DND-41 (cell line): ENCODE results near the gene VDAC2.
A peak's percentile ranks its signal among the peaks of the same experiment; 100 is the strongest.
"Not testable (repeated sequence)": the region's sequence is repeated elsewhere in the genome, so short reads cannot be mapped to it uniquely, and the experiment has no call there.

ENCODE experiments used
- ATAC-seq: fragments of 200-7000 bp; cut with Tn5 transposase; 3 replicates; pipeline ENCODE4 v1.9.1; 2021; ENCODE audit warnings: low read depth; ENCODE audit not compliant: insufficient read depth
- DNase-seq: peaks from one replicate; pipeline ENCODE4 v3.0.0-alpha.2; 2020
- H2AFZ ChIP-seq: 2 replicates; pipeline ENCODE4 v1.6.0; 2012; ENCODE audit warnings: low read depth, low read length
- H3K27ac ChIP-seq: 2 replicates; pipeline ENCODE4 v1.5.1; 2012; ENCODE audit warnings: low read length, inconsistent platforms
- H3K27me3 ChIP-seq: fragments of 200-600 bp; sonication (generic); 2 replicates; pipeline ENCODE4 v1.6.0; 2012; ENCODE audit warnings: low read length, mild to moderate bottlenecking, inconsistent platforms; ENCODE audit not compliant: insufficient read depth, poor library complexity
- H3K36me3 ChIP-seq: 2 replicates; pipeline ENCODE4 v1.5.1; 2012; ENCODE audit warnings: low read length, inconsistent platforms; ENCODE audit not compliant: insufficient read depth
- H3K4me1 ChIP-seq: 2 replicates; pipeline ENCODE4 v1.5.1; 2012; ENCODE audit warnings: mild to moderate bottlenecking, low read length; ENCODE audit not compliant: insufficient read depth
- H3K4me2 ChIP-seq: 2 replicates; pipeline ENCODE4 v1.6.0; 2012; ENCODE audit warnings: mild to moderate bottlenecking, moderate library complexity, low read length, inconsistent platforms; ENCODE audit not compliant: insufficient read depth
- H3K4me3 ChIP-seq, 2 experiments: fragments of 200-600 bp in 1 of 2; shearing (Covaris generic) in 1 of 2; 2 replicates each; pipeline ENCODE4 v1.5.1; 2012 to 2016; ENCODE audit warnings: inconsistent platforms in 2 of 2, low read length in 2 of 2, mild to moderate bottlenecking in 2 of 2, low read depth in 1 of 2, moderate library complexity in 1 of 2
- H3K79me2 ChIP-seq: 2 replicates; pipeline ENCODE4 v1.6.0; 2012; ENCODE audit warnings: low read length, inconsistent platforms; ENCODE audit not compliant: insufficient read depth
- H3K9ac ChIP-seq: 2 replicates; pipeline ENCODE4 v1.6.0; 2012; ENCODE audit warnings: low read depth, mild to moderate bottlenecking, inconsistent platforms, low read length, moderate library complexity
- H3K9me3 ChIP-seq: 2 replicates; pipeline ENCODE4 v1.5.1; 2012; ENCODE audit warnings: low read length, moderate library complexity, mild to moderate bottlenecking, inconsistent platforms; ENCODE audit not compliant: insufficient read depth, severe bottlenecking
- H4K20me1 ChIP-seq: 2 replicates; pipeline ENCODE4 v1.6.0; 2012; ENCODE audit warnings: low read length; ENCODE audit not compliant: insufficient read depth
- EZH2 ChIP-seq: IDR thresholded peaks from 3 replicates; pipeline ENCODE4 v1.6.1; 2012; ENCODE audit warnings: borderline replicate concordance, low read depth, mild to moderate bottlenecking, moderate library complexity, low read length, inconsistent platforms; ENCODE audit not compliant: severe bottlenecking
- TF ChIP-seq, protein P1 (sequence below): IDR thresholded peaks from 2 replicates; pipeline ENCODE4 v1.5.1; 2012; ENCODE audit warnings: borderline replicate concordance, low read length, moderate library complexity, mild to moderate bottlenecking; ENCODE audit not compliant: poor library complexity, severe bottlenecking; ENCODE audit errors: extremely low read depth

VDAC2 gene

DNA sequence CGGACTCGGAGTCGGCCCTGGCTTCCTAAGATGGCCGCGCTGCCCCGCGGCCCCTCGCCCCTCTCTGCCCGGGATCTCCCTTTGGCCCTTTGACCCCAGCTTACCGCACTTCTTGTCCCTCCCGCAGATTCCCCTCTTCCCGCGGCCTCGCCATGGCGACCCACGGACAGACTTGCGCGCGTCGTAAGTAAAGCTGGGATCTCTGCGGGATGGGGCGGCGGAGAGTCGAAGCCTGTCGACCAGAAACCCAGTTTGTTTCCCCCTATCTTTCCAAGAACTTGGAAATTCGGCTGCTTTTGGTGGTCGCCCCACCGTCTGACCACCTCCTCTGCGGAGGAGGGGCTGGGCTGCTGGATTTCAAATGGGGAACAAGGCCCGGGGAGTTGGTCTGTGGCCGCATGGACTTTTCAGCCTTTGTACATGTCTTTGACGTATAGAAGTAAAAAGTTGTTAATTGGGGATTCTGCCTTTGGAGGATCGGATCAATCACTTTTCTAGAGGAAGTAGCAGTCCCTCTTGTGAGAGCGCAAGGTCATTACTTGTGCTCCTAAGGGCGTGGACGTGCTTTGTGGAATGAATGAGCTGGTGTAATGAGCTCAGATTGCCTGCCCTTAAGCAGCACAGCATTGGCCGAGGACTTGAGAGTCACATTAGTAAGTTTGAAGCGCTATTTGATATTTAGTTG lies 553 bp downstream of the VDAC2 start:
- Histone ChIP-seq H3K36me3 (peaks cover 43% of the 10 kb centered on the region), H3K4me2 (peak overlapping the region; percentile 81), H2AFZ (peak overlapping the region; percentile 99), H4K20me1 (peaks cover 21% of the 10 kb centered on the region; the same call in 1 of the 2 replicates), H3K4me1 (peaks cover 33% of the 10 kb centered on the region), H3K79me2 (peaks cover 56% of the 10 kb centered on the region), H3K27ac (peak overlapping the region; percentile 100), H3K4me3 (peak overlapping the region; percentile 73 to 95), H3K27me3 (no peaks in the 10 kb centered on the region), H3K9ac (peak overlapping the region; percentile 72), H3K9me3 (no peaks in the 10 kb centered on the region)
- no peak for TF ChIP-seq EZH2
- TF ChIP-seq, protein P1, sequence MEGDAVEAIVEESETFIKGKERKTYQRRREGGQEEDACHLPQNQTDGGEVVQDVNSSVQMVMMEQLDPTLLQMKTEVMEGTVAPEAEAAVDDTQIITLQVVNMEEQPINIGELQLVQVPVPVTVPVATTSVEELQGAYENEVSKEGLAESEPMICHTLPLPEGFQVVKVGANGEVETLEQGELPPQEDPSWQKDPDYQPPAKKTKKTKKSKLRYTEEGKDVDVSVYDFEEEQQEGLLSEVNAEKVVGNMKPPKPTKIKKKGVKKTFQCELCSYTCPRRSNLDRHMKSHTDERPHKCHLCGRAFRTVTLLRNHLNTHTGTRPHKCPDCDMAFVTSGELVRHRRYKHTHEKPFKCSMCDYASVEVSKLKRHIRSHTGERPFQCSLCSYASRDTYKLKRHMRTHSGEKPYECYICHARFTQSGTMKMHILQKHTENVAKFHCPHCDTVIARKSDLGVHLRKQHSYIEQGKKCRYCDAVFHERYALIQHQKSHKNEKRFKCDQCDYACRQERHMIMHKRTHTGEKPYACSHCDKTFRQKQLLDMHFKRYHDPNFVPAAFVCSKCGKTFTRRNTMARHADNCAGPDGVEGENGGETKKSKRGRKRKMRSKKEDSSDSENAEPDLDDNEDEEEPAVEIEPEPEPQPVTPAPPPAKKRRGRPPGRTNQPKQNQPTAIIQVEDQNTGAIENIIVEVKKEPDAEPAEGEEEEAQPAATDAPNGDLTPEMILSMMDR, result no peak
- DNase-seq (peak; percentile 27), ATAC-seq (no peak; the same call in 2 of the 3 replicates)

DNA sequence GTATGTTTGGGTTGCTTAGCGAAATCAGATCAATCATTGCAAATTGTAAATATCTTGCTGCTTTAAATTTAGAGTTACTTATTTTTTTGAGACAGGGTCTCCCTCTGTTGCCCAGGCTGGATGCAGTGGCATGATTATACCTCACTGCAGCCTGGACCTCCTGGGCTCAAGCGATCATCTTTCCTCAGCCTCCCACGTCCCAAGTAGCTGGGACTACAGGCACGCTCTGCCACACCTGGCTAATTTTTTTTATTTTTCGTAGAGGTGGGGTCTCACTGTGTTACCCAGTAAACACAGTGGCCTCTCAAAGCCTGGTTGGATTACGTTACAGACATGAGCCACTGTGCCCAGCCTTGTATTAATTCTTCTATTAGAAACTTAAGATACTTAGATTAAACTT lies 1.7 kb downstream of the VDAC2 start:
- Histone ChIP-seq H3K9me3 (no peaks in the 10 kb centered on the region), H3K9ac (peak overlapping the region; percentile 72), H3K4me1 (peaks cover 33% of the 10 kb centered on the region), H3K4me2 (peak overlapping the region; percentile 81), H3K4me3 (peak overlapping the region in 1 of 2 experiments; percentile 73; a peak in 2 of 4 replicates), H3K27ac (no peak overlapping the region), H3K79me2 (peaks cover 68% of the 10 kb centered on the region), H3K27me3 (no peaks in the 10 kb centered on the region), H4K20me1 (peaks cover 32% of the 10 kb centered on the region; the same call in 1 of the 2 replicates), H2AFZ (no peak overlapping the region), H3K36me3 (peaks cover 55% of the 10 kb centered on the region)
- no peak for TF ChIP-seq EZH2
- TF ChIP-seq, protein P1, result no peak
- no peak for ATAC-seq
- no peak for DNase-seq

DNA sequence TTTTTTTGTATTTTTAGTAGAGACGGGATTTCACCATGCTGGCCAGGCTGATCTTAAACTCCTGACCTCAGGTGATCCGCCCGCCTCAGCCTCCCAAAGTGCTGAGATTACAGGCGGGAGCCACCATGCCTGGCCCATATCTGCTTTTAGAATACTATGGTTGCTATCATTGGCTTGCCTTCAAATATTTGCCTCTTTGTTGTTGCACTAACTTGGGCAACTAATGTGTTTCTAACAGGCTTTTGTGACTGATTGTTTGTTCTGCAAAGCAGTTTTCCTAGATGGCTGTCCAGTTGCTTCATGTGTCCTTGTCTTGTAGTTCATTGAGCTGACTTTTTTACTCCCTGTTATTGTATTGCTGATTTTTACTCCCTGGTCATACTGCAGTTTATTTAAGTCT lies 9.7 kb downstream of the VDAC2 start:
- no peak overlapping the region for H3K4me3 ChIP-seq
- no peak overlapping the region for H3K9ac ChIP-seq
- no peak for DNase-seq
- H4K20me1 ChIP-seq, result peaks cover 60% of the 10 kb centered on the region; the same call in 1 of the 2 replicates
- H3K36me3 ChIP-seq, result peaks cover 98% of the 10 kb centered on the region
- H3K27ac ChIP-seq, result no peak overlapping the region
- no peak for ATAC-seq
- 0 out of 2 replicates have a peak, but pooled peaks cover 3% of the 10 kb centered on the region for H3K4me1 ChIP-seq
- no peak for TF ChIP-seq EZH2
- TF ChIP-seq, protein P1, result no peak
- H2AFZ ChIP-seq, result no peak overlapping the region
- H3K9me3 ChIP-seq, result no peaks in the 10 kb centered on the region
- H3K27me3 ChIP-seq, result no peaks in the 10 kb centered on the region
- H3K79me2 ChIP-seq, result peaks cover 79% of the 10 kb centered on the region
- no peak overlapping the region for H3K4me2 ChIP-seq

DNA sequence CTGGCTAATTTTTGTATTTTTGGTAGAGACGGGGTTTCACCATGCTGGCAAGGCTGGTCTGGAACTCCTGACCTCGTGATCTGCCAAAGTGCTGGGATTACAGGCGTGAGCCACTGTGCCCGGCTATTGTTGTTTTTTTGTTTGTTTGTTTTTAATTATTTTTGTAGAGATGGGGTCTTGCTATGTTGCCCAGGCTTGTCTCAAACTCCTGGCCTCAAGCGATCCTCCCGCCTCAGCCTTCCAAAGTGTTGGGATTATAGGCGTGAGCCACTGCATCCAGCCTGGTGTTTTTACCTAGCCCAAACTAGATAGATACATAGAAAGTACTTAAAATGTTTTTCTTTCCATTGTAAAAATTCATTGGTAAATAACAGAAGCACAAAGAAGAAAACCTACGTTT lies 10.9 kb downstream of the VDAC2 start:
- ATAC-seq, DNase-seq, H3K4me3 ChIP-seq, H3K9ac ChIP-seq, H3K4me1 ChIP-seq, H2AFZ ChIP-seq, H3K27ac ChIP-seq, H3K9me3 ChIP-seq, H3K4me2 ChIP-seq, H3K27me3 ChIP-seq: not testable (repeated sequence)
- Histone ChIP-seq H3K36me3 (peaks cover 98% of the 10 kb centered on the region), H4K20me1 (peaks cover 62% of the 10 kb centered on the region; the same call in 1 of the 2 replicates), H3K79me2 (peaks cover 79% of the 10 kb centered on the region)
